HG03460 (cell line): ENCODE measurements around the gene SYF2.
"Not testable (repeated sequence)": the region's sequence is repeated elsewhere in the genome, so short reads cannot be mapped to it uniquely, and the experiment has no call there.

ENCODE experiments used
- ATAC-seq: cut with Tn5 transposase; IDR thresholded peaks from one replicate; pipeline ENCODE4 v1.9.1; 2021; ENCODE audit not compliant: unreplicated experiment

SYF2 gene

GRCh38 chr1:25246600-25247023, 14.3 kb upstream of the SYF2 start:
- no peak for ATAC-seq

GRCh38 chr1:25245809-25246599, 13.7 kb upstream of the SYF2 start:
- ATAC-seq = no peak

- ATAC-seq = no peak
Measured at GRCh38 chr1:25245393-25245792, 13.1 kb upstream of the SYF2 start.

- no peak for ATAC-seq
Measured at GRCh38 chr1:25243907-25244306, 11.6 kb upstream of the SYF2 start.

GRCh38 chr1:25239681-25240541, 7.6 kb upstream of the SYF2 start:
- ATAC-seq = peak; percentile 60

- no peak for ATAC-seq
Measured at GRCh38 chr1:25238046-25238445, 5.7 kb upstream of the SYF2 start.

- not testable (repeated sequence) for ATAC-seq
Measured at GRCh38 chr1:25236261-25236660, 4.0 kb upstream of the SYF2 start.

- not testable (repeated sequence) for ATAC-seq
Measured at GRCh38 chr1:25235411-25235810, 3.1 kb upstream of the SYF2 start.

GRCh38 chr1:25232866-25233784, 823 bp upstream of the SYF2 start:
- peak; percentile 53 for ATAC-seq

- no peak for ATAC-seq
Measured at GRCh38 chr1:25223471-25223870, 8.8 kb downstream of the SYF2 start.

GRCh38 chr1:25222606-25223005, 9.7 kb downstream of the SYF2 start:
- ATAC-seq = no peak

- no peak for ATAC-seq
Measured at GRCh38 chr1:25220666-25221065, 11.6 kb downstream of the SYF2 start.

- no peak for ATAC-seq
Measured at GRCh38 chr1:25219661-25220251, 12.5 kb downstream of the SYF2 start.

GRCh38 chr1:25217598-25218232, 14.6 kb downstream of the SYF2 start:
- no peak for ATAC-seq

- ATAC-seq = no peak
Measured at GRCh38 chr1:25217015-25217414, 15.3 kb downstream of the SYF2 start.

GRCh38 chr1:25216123-25216522, 16.2 kb downstream of the SYF2 start:
- ATAC-seq = no peak

- ATAC-seq = no peak
Measured at GRCh38 chr1:25212725-25213124, 19.6 kb downstream of the SYF2 start.

GRCh38 chr1:25210728-25211127, 21.6 kb downstream of the SYF2 start:
- ATAC-seq = no peak

- no peak for ATAC-seq
Measured at GRCh38 chr1:25209516-25209915, 22.8 kb downstream of the SYF2 start.

- ATAC-seq = no peak
Measured at GRCh38 chr1:25208561-25209222, 23.6 kb downstream of the SYF2 start.
